Peyer's patch (tissue), 4 donors: ENCODE results near the gene KRTAP9-7. TPM values are rescaled to one million over a fixed set of nuclear protein-coding genes. Genes with fewer than 3 reads are reported as not detected.

ENCODE experiments used
- DNase-seq, 3 donors: peaks; one replicate each; pipeline ENCODE4 v3.0.0-alpha.2; 2017 to 2019
- H3K27ac ChIP-seq, 4 donors: fragments of 200-600 bp; sonication (generic); one replicate each; pipeline ENCODE4 v1.5.1; 2016 to 2019
- H3K27me3 ChIP-seq, 2 donors: fragments of 200-600 bp; sonication (generic); one replicate each; pipeline ENCODE4 v1.5.1; 2019
- H3K36me3 ChIP-seq, 3 donors: fragments of 200-600 bp; sonication (generic); one replicate each; pipeline ENCODE4 v1.5.1; 2016 to 2019
- H3K4me1 ChIP-seq, 4 donors: fragments of 200-600 bp; sonication (generic); one replicate each; pipeline ENCODE4 v1.5.1; 2016 to 2019
- H3K4me3 ChIP-seq, 4 donors: fragments of 200-600 bp; sonication (generic); 1 replicate in 3 of 4; 2 replicates in 1 of 4; pipeline ENCODE4 v1.5.1; 2016 to 2019; ENCODE audit warnings: mild to moderate bottlenecking in 1 of 4
- H3K9me3 ChIP-seq, 4 donors: fragments of 200-600 bp; sonication (generic); one replicate each; pipeline ENCODE4 v1.5.1; 2016 to 2019; ENCODE audit warnings: mild to moderate bottlenecking in 1 of 4
- CTCF ChIP-seq, 6 experiments: fragments of 450-650 bp in 4 of 6; fragments of 200-600 bp in 2 of 6; sonication (generic) in 1 of 6; IDR thresholded peaks; one replicate each; pipeline ENCODE4 v1.5.1; 2017 to 2019; ENCODE audit warnings: antibody characterized with exemption in 6 of 6, mild to moderate bottlenecking in 3 of 6, moderate library complexity in 1 of 6
- POLR2A ChIP-seq, 2 donors: fragments of 450-650 bp; IDR thresholded peaks; one replicate each; pipeline ENCODE4 v1.5.1; 2017; ENCODE audit warnings: antibody characterized with exemption in 2 of 2, mild to moderate bottlenecking in 2 of 2, moderate library complexity in 2 of 2
- total RNA-seq, 4 donors: library from RNA; depleted of rRNA; stranded (reverse); fragments of >200 nt; gene quantifications; one replicate each; pipeline ENCODE4 v1.1.0, GENCODE V29; 2016

Gene KRTAP9-7
- total RNA-seq, 4 donors from 2014 or later = not detected

- no peak for DNase-seq
- Histone ChIP-seq H3K4me1 (no peaks in the 10 kb centered on the region), H3K4me3 (no peak overlapping the region), H3K27ac (no peak overlapping the region), H3K36me3 (no peaks in the 10 kb centered on the region), H3K27me3 (no peaks in the 10 kb centered on the region), H3K9me3 (peaks cover 0 to 3% (median 0%) of the 10 kb centered on the region in 4 donors)
- no peak for TF ChIP-seq CTCF (IDR thresholded peaks at IDR 0.05)
- no peak for TF ChIP-seq POLR2A (IDR thresholded peaks at IDR 0.05)
These were observed 42.7 kb downstream of the KRTAP9-7 start for GRCh38 chr17:41318231-41318630.

- no peak for DNase-seq
- H3K27me3 ChIP-seq = no peaks in the 10 kb centered on the region
- H3K4me3 ChIP-seq = no peak overlapping the region
- H3K4me1 ChIP-seq = no peaks in the 10 kb centered on the region
- no peaks in the 10 kb centered on the region for H3K36me3 ChIP-seq
- no peak for TF ChIP-seq POLR2A (IDR thresholded peaks at IDR 0.05)
- peak; percentile 56 to 91 (median 79) for TF ChIP-seq CTCF (IDR thresholded peaks at IDR 0.05)
- no peak overlapping the region for H3K27ac ChIP-seq
- peaks cover 0 to 3% (median 0%) of the 10 kb centered on the region in 4 donors for H3K9me3 ChIP-seq
These were observed 46.8 kb downstream of the KRTAP9-7 start for GRCh38 chr17:41322094-41322902.

GRCh38 chr17:41322903-41323895 is 47.7 kb downstream of the KRTAP9-7 start:
- Histone ChIP-seq H3K27ac (no peak overlapping the region), H3K36me3 (no peaks in the 10 kb centered on the region), H3K27me3 (no peaks in the 10 kb centered on the region), H3K9me3 (peaks cover 0 to 3% (median 0%) of the 10 kb centered on the region in 4 donors), H3K4me1 (no peaks in the 10 kb centered on the region), H3K4me3 (no peak overlapping the region)
- DNase-seq = no peak
- TF ChIP-seq CTCF (IDR thresholded peaks at IDR 0.05) (no peak), POLR2A (IDR thresholded peaks at IDR 0.05) (no peak)

- H3K9me3 ChIP-seq = peaks cover 0 to 3% (median 0%) of the 10 kb centered on the region in 4 donors
- DNase-seq = peak in 1 of 3 donors; percentile 51
- H3K27me3 ChIP-seq = no peaks in the 10 kb centered on the region
- TF ChIP-seq CTCF (IDR thresholded peaks at IDR 0.05) = peak in 3 of 6 experiments; percentile 23 to 33 (median 32)
- no peak for TF ChIP-seq POLR2A (IDR thresholded peaks at IDR 0.05)
- H3K27ac ChIP-seq = no peak overlapping the region
- H3K4me1 ChIP-seq = no peaks in the 10 kb centered on the region
- no peak overlapping the region for H3K4me3 ChIP-seq
- no peaks in the 10 kb centered on the region for H3K36me3 ChIP-seq
These were observed 48.9 kb downstream of the KRTAP9-7 start for GRCh38 chr17:41324180-41325075.

- Histone ChIP-seq H3K9me3 (no peaks in the 10 kb centered on the region), H3K4me1 (no peaks in the 10 kb centered on the region), H3K4me3 (no peak overlapping the region), H3K36me3 (no peaks in the 10 kb centered on the region), H3K27me3 (no peaks in the 10 kb centered on the region), H3K27ac (no peak overlapping the region)
- peak in 1 of 3 donors; percentile 42 for DNase-seq
- TF ChIP-seq CTCF (IDR thresholded peaks at IDR 0.05) (no peak), POLR2A (IDR thresholded peaks at IDR 0.05) (no peak)
These were observed 49.6 kb downstream of the KRTAP9-7 start for GRCh38 chr17:41325126-41325525.
